B cell (primary cell): ENCODE data around the gene TMIGD2.

ENCODE experiments used
- CTCF ChIP-seq: fragments of 200-600 bp; IDR thresholded peaks from one replicate; pipeline ENCODE4 v1.8.0; 2022; ENCODE audit warnings: antibody characterized with exemption, mild to moderate bottlenecking
- EZH2 ChIP-seq: IDR thresholded peaks from 2 replicates; pipeline ENCODE4 v1.6.1; 2012; ENCODE audit warnings: borderline replicate concordance, low read depth, mild to moderate bottlenecking, moderate library complexity, low read length; ENCODE audit not compliant: insufficient read depth, poor library complexity, severe bottlenecking

GRCh38 chr19:4323692-4324091 is 21.5 kb upstream of the TMIGD2 start:
- TF ChIP-seq CTCF (no peak), EZH2 (no peak)
